Stimulated activated CD4-positive, alpha-beta T cell treated with anti-CD3 and anti-CD28 coated beads, Interleukin-2, amount 100 ng/mL, for 48 hours (primary cell): ENCODE measurements around the gene CDCP1.

Source experiments
- DNase-seq, 2 donors: peaks; one replicate each; pipeline ENCODE4 v3.0.0-alpha.2; 2020

The CDCP1 gene

GRCh38 chr3:45106874-45107273 lies 39.3 kb downstream of the CDCP1 start:
- DNase-seq: no peak

- peak; percentile 61 to 64 for DNase-seq
Observed at GRCh38 chr3:45105855-45106671, 40.1 kb downstream of the CDCP1 start.

- no peak for DNase-seq
Observed at GRCh38 chr3:45104715-45105711, 41.2 kb downstream of the CDCP1 start.

GRCh38 chr3:45103753-45104714 lies 42.1 kb downstream of the CDCP1 start:
- no peak for DNase-seq

- DNase-seq: no peak
Observed at GRCh38 chr3:45103334-45103733, 42.8 kb downstream of the CDCP1 start.

GRCh38 chr3:45100981-45101407 lies 45.2 kb downstream of the CDCP1 start:
- no peak for DNase-seq

GRCh38 chr3:45098310-45098709 lies 47.9 kb downstream of the CDCP1 start:
- no peak for DNase-seq

GRCh38 chr3:45097296-45097883 lies 48.8 kb downstream of the CDCP1 start:
- no peak for DNase-seq

GRCh38 chr3:45095916-45096526 lies 50.2 kb downstream of the CDCP1 start:
- no peak for DNase-seq

GRCh38 chr3:45093176-45093575 lies 53.0 kb downstream of the CDCP1 start:
- DNase-seq: no peak

- no peak for DNase-seq
Observed at GRCh38 chr3:45092132-45093031, 53.8 kb downstream of the CDCP1 start.

- no peak for DNase-seq
Observed at GRCh38 chr3:45090855-45091254, 55.3 kb downstream of the CDCP1 start.

- DNase-seq: no peak
Observed at GRCh38 chr3:45088543-45089358, 57.4 kb downstream of the CDCP1 start.

- no peak for DNase-seq
Observed at GRCh38 chr3:45087155-45087554, 59.0 kb downstream of the CDCP1 start.

- no peak for DNase-seq
Observed at GRCh38 chr3:45084820-45085816, 61.1 kb downstream of the CDCP1 start.

GRCh38 chr3:45084361-45084760 lies 61.8 kb downstream of the CDCP1 start:
- no peak for DNase-seq

GRCh38 chr3:45083023-45083422 lies 63.2 kb downstream of the CDCP1 start:
- no peak for DNase-seq

- no peak for DNase-seq
Observed at GRCh38 chr3:45082142-45082538, 64.0 kb downstream of the CDCP1 start.
